GM19397 (cell line): ENCODE data around the gene GNRHR.

Experiments used
- ATAC-seq: cut with Tn5 transposase; IDR thresholded peaks from one replicate; pipeline ENCODE4 v1.9.1; 2021; ENCODE audit warnings: mild to moderate bottlenecking, moderate library complexity; ENCODE audit not compliant: unreplicated experiment

GNRHR gene

GRCh38 chr4:67700738-67701516 lies 53.3 kb downstream of the GNRHR start, which contains the start of gene UBA6:
TSS of gene UBA6 (minus strand) at chr4:67701155. CDS start at chr4:67701119, 36 bp downstream.
- peak; percentile 99 for ATAC-seq

DNA sequence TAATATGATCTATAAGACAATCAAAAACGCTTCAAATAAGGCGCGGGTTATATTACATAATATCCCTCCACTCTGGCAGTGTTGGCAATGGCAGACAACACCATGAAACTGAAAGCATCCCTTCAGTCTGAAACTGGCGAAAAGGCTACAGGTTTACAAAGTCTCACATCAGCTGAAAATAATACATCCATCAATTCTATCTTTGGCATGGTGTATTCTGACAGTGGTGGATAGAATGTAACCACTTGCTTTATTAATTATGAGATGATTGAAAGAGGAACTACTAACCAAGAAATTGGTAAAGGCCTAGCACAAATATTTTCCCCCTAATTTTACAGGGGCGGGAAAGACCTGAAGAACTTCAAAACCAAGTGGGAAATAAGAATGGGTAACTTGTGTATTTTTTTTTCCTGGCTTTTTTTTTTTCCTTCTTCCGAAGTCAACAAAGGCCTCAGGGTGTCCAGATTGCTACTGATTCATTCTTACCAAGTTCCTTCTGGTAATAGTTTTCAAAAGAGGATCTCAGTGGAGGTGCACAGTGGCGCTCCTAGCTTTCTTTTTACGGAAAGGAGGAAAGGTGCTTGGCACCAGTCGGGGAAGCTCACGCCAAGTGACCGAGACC lies 54.0 kb downstream of the GNRHR start:
- ATAC-seq, result peak; percentile 6

DNA sequence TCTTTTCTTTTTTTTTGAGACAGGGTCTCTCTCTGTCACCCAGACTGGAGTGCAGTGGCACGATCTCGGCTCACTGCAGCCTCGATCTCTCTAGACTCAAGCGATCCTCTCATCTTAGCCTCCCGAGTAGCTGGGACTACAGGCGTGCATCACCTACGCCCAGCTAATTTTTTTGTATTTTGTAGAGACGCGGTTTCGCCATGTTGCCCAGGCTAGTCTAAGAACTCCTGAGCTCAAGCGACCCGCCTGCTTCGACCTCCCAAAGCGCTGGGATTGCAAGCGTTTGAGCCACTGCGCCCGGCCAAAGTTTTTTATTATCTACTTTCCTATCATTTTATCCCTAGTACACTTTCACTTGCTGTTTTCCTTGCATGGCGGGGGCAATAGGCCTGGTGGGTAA lies 54.6 kb downstream of the GNRHR start:
- ATAC-seq, result no peak

DNA sequence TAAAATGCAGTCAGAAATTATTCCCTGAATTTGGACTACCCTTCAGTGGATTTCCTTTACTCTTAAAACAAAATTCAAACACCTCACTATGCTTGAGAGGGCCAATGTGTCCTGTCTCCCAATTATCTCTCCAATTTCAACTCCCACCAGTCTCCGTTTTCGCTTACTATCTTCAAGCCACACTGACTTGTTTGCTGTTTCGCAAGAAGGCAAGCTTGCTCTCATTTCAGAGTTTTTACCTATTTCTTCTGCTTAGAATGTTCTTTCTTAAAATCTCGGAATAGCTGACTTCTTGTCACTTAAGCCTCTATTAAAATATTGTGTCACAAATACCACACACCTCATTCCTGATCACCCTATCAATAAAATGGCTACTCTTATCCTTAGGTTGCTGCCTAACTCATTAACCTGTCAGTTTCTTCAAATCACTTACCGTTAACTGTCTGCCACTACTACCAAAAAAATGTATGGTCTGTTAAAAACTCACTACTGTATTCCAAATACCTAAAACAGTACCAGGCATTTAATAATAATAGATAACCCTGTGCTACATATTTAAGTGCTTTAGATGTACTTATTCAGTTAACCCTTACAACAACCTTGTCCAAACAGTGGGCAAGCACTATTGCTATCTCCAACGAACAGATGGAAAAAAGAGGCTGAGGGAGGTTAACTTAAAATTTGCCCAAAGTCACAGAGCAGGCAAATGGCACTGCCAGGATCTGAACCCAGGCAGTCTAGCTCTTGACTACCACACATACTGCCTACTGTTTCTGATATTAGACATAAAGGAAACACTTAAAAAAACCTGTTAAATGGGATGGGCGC lies 56.1 kb downstream of the GNRHR start:
- no peak for ATAC-seq

- ATAC-seq, result no peak
Measured at GRCh38 chr4:67696061-67696460, 58.1 kb downstream of the GNRHR start.

GRCh38 chr4:67694662-67695061 lies 59.5 kb downstream of the GNRHR start:
- no peak for ATAC-seq

DNA sequence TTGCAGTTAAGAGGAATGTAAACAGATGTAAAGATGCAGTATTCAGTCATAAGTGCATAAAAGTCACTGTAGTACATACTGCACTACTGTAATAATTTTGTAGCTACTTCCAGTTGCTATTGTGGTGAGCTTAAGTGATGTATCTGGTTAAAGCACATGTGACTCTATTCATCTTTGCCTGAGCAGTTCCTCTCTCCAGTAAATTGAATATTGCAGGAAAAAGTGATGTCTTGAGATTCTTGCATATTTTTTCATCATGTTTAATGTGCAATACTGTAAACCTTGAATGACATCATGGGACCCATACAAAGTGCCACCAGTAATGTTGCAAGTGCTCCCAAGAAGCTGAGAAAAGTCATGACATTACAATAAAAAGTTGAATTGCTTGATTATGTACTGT lies 62.9 kb downstream of the GNRHR start:
- ATAC-seq, result no peak
